MM.1S (cell line): Measurements from ENCODE around the gene RNF214.
"Not testable (repeated sequence)": the region's sequence is repeated elsewhere in the genome, so short reads cannot be mapped to it uniquely, and the experiment has no call there.

Source experiments
- DNase-seq: peaks from one replicate; pipeline ENCODE4 v3.0.0-alpha.2; 2015
- H2AFZ ChIP-seq: fragments of 300-600 bp; sonication (generic); 2 replicates; pipeline ENCODE4 v1.6.0; 2016; ENCODE audit warnings: antibody characterized with exemption, low read length
- H3F3A ChIP-seq: fragments of 300-600 bp; sonication (generic); 2 replicates; pipeline ENCODE4 v1.6.1; 2016; ENCODE audit warnings: mild to moderate bottlenecking, antibody characterized with exemption, low read length, moderate library complexity, mixed read lengths; ENCODE audit not compliant: insufficient read depth
- H3K27ac ChIP-seq: fragments of 300-600 bp; sonication (generic); 2 replicates; pipeline ENCODE4 v1.5.1; 2016; ENCODE audit warnings: mild to moderate bottlenecking, low read length
- H3K27me3 ChIP-seq: fragments of 300-600 bp; sonication (generic); replicated peaks from 2 replicates; pipeline ENCODE4 v1.6.0; 2016; ENCODE audit warnings: low read length; ENCODE audit not compliant: insufficient read depth
- H3K36me3 ChIP-seq: fragments of 300-600 bp; sonication (generic); replicated peaks from 2 replicates; pipeline ENCODE4 v1.6.1; 2016; ENCODE audit warnings: mild to moderate bottlenecking, low read length, mixed read lengths; ENCODE audit not compliant: insufficient read depth
- H3K4me1 ChIP-seq: fragments of 300-600 bp; sonication (generic); 2 replicates; pipeline ENCODE4 v1.6.1; 2016; ENCODE audit warnings: low read length, mixed read lengths
- H3K4me2 ChIP-seq: fragments of 300-600 bp; sonication (generic); 2 replicates; pipeline ENCODE4 v1.6.0; 2016; ENCODE audit warnings: low read depth, low read length
- H3K4me3 ChIP-seq: fragments of 300-600 bp; sonication (generic); 2 replicates; pipeline ENCODE4 v1.5.1; 2016; ENCODE audit warnings: low read length, mixed read lengths
- H3K79me2 ChIP-seq: fragments of 300-600 bp; sonication (generic); 2 replicates; pipeline ENCODE4 v1.6.1; 2016; ENCODE audit warnings: mixed run types, low read length, mixed read lengths
- H3K9ac ChIP-seq: fragments of 300-600 bp; sonication (generic); 2 replicates; pipeline ENCODE4 v1.6.1; 2016; ENCODE audit warnings: low read length, mixed read lengths
- H3K9me2 ChIP-seq: fragments of 300-600 bp; sonication (generic); replicated peaks from 2 replicates; pipeline ENCODE4 v1.6.1; 2016; ENCODE audit warnings: mild to moderate bottlenecking, low read length, mixed read lengths; ENCODE audit not compliant: insufficient read depth
- H3K9me3 ChIP-seq: fragments of 300-600 bp; sonication (generic); replicated peaks from 2 replicates; pipeline ENCODE4 v1.6.1; 2016; ENCODE audit warnings: mild to moderate bottlenecking, low read length, mixed read lengths; ENCODE audit not compliant: insufficient read depth
- H4K20me1 ChIP-seq: fragments of 300-600 bp; sonication (generic); 2 replicates; pipeline ENCODE4 v1.6.1; 2016; ENCODE audit warnings: mild to moderate bottlenecking, low read length, moderate library complexity, mixed read lengths; ENCODE audit not compliant: insufficient read depth
- CTCF ChIP-seq: fragments of 300-600 bp; sonication (generic); IDR thresholded peaks from 2 replicates; pipeline ENCODE4 v1.5.1; 2016; ENCODE audit warnings: antibody characterized with exemption, low read length, mixed read lengths
- EZH2 ChIP-seq: fragments of 300-600 bp; sonication (generic); optimal IDR thresholded peaks from 2 replicates; pipeline ENCODE3; 2017; ENCODE audit warnings: low read depth, mild to moderate bottlenecking, antibody characterized with exemption, low read length, mixed read lengths
- EZH2phosphoT487 ChIP-seq: fragments of 300-600 bp; sonication (generic); IDR thresholded peaks from 2 replicates; pipeline ENCODE4 v1.6.1; 2018; ENCODE audit warnings: antibody characterized with exemption, low read length

Gene RNF214

DNA sequence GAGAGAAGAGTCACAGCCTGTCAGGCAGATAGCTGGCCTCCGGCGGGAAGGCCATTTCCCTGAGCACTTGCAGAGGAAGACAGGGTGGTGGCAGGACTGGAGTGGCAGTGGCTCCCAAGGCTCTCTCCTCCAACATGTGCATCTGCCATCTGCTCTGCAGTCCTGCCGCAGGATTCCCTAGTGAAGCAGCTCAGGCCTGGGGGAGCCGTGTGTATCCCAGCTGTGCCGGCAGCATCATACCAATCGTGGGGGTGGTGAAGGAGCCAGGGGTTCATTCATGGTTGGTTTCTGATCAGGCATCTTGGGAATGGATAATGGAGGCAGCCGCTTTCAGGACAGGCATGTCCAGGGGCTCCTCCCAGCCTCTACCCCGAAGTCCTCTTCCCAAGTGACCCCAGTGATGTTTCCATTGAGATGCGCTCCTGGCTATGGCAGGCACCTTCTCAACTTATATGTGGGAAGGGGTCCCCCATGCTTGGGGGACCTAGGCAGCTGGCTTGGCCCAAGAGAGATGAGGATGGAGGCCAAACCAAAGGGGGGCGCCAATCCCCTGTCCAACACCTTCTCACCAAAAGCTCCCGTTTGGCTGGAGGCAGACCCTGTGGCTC, 27.2 kb upstream of the RNF214 start:
- no peaks in the 10 kb centered on the region for H3F3A ChIP-seq
- H3K4me1 ChIP-seq = no peaks in the 10 kb centered on the region
- no peaks in the 10 kb centered on the region for H3K36me3 ChIP-seq
- H3K27ac ChIP-seq = no peak overlapping the region
- H3K9me3 ChIP-seq = no peaks in the 10 kb centered on the region
- H3K9ac ChIP-seq = no peak overlapping the region
- no peaks in the 10 kb centered on the region for H3K9me2 ChIP-seq
- H3K4me2 ChIP-seq = no peak overlapping the region
- H2AFZ ChIP-seq = no peak overlapping the region
- no peaks in the 10 kb centered on the region for H4K20me1 ChIP-seq
- no peaks in the 10 kb centered on the region for H3K79me2 ChIP-seq
- DNase-seq = no peak
- no peak for TF ChIP-seq EZH2phosphoT487
- no peak for TF ChIP-seq EZH2
- no peak for TF ChIP-seq CTCF
- H3K27me3 ChIP-seq = no peaks in the 10 kb centered on the region
- H3K4me3 ChIP-seq = no peak overlapping the region

DNA sequence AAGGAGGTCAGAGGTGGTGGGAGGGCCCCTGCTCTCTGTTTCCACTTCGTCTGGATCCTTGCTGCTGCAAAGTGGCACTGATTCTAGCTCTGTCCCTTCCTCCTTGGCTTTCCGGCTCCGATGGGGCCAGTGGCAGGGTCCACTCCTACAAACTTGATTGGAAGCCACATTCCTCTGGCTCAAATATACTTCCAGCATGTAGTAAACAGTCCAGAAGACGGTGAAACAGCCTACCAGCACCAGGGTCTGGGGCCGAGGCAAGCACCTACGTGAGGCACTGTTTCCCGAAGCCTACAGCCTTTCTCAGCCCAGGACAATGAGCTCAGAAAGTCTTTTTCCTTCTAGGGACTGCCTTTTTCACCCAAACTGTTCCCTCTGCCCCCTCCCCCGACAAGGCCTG, 26.4 kb upstream of the RNF214 start:
- not testable (repeated sequence) for H3K9ac ChIP-seq, H3K27ac ChIP-seq, H3K4me3 ChIP-seq, H3K36me3 ChIP-seq, H4K20me1 ChIP-seq, H3K9me3 ChIP-seq, H3K79me2 ChIP-seq, H3K4me2 ChIP-seq, H3K27me3 ChIP-seq, H3K9me2 ChIP-seq, H3K4me1 ChIP-seq, DNase-seq, H3F3A ChIP-seq, H2AFZ ChIP-seq

- H3K27me3 ChIP-seq, H3K27ac ChIP-seq, H2AFZ ChIP-seq, H4K20me1 ChIP-seq, H3F3A ChIP-seq, DNase-seq, H3K9ac ChIP-seq, H3K9me2 ChIP-seq, H3K4me2 ChIP-seq, H3K79me2 ChIP-seq, H3K36me3 ChIP-seq, H3K9me3 ChIP-seq, H3K4me3 ChIP-seq, H3K4me1 ChIP-seq: not testable (repeated sequence)
These were observed 25.6 kb upstream of the RNF214 start for GRCh38 chr11:117206859-117207258.

DNA sequence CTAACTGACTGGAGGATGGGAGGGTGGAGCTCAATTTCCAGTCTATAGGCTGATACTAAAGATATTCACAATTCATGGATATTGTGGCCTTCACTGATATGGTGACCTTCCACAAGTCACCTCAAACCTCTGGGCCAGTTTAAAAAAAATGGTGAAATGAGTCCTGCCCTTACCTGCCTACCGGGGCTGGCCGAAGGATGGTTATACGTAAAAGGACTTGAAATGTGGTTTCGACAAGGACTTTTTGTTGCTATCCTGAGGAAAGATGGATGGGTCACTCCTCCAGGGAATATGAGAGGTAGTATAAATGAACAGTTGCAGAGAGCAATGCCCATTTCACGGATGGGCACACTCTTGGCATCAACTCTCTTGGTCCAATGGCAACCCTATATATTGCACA, 25.0 kb upstream of the RNF214 start:
- not testable (repeated sequence) for H3K27me3 ChIP-seq, H2AFZ ChIP-seq, H3F3A ChIP-seq, DNase-seq, H3K4me3 ChIP-seq, H3K27ac ChIP-seq, H4K20me1 ChIP-seq, H3K79me2 ChIP-seq, H3K36me3 ChIP-seq, H3K4me1 ChIP-seq, H3K4me2 ChIP-seq, H3K9me3 ChIP-seq, H3K9me2 ChIP-seq, H3K9ac ChIP-seq

DNA sequence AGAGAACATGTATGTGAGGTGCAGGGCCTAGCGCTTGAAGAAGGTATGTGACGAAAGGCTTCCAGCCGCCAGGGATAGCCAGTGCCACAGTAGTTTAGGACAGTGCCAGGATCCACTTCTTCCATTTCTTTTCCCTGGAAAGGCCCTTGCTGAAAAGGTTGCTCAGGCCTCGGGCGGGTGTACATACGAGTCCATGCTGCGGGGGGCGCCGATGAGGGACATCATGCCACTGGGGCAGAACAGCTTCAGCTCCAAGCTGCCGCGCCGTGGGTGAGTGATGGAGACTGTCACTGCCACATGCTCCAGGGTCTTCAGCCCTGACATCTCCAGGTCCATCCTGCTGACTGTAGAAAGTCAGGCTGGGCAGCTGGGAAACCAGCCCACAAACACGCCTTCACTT, 23.8 kb upstream of the RNF214 start:
- not testable (repeated sequence) for H4K20me1 ChIP-seq, H3K9ac ChIP-seq, H3K9me2 ChIP-seq, H3K27ac ChIP-seq, H3K4me1 ChIP-seq, H3K9me3 ChIP-seq, H3K4me2 ChIP-seq, H3F3A ChIP-seq, H3K27me3 ChIP-seq, H3K4me3 ChIP-seq, H3K79me2 ChIP-seq, DNase-seq, H2AFZ ChIP-seq, H3K36me3 ChIP-seq

DNA sequence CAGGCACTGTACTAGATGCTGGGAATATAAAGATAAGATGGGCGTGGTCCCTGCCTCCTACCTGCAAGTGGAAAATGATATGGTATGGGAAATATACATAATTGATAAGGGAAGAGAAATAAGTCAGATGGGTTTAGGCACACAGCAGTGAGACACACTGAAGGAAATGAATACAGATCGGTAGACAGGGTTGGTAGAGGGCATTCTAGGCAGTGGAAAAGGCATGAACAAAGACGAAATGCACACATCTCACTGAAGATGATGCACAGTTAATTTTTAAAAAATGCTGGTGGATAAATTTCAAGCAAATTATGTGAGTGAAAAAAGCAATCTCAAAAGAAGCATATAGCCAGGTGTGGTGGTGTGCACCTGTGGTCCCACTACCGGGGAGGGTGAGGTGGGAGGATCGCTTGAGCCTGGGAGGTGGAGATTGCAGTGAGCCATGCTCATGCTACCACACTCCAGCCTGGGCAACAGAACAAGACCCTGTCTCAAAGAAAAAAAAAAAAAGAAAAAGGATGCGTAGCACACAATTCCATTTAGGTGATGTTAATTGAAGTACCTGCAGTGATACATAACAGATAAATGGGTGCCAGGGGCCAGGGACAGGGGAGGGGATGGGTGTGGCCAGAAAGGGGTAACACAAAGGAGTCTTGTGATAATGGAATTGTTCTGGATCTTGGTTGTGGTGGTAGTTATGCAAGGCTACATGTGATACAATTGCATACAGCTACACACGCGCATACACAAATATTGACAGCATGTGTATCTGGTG, 22.9 kb upstream of the RNF214 start:
- not testable (repeated sequence) for H3K9me3 ChIP-seq, H3K36me3 ChIP-seq, DNase-seq, H3K27me3 ChIP-seq, H4K20me1 ChIP-seq, H3K9me2 ChIP-seq, H3K4me1 ChIP-seq, H3K27ac ChIP-seq, H3K79me2 ChIP-seq, H3K4me2 ChIP-seq, H2AFZ ChIP-seq, H3K4me3 ChIP-seq, H3F3A ChIP-seq, H3K9ac ChIP-seq
